ENCODE results near the gene PPP1R3F. TPM values are rescaled to one million over a fixed set of nuclear protein-coding genes. Genes with fewer than 3 reads are reported as not detected.
A peak's percentile ranks its signal among the peaks of the same experiment; 100 is the strongest.

Gene PPP1R3F
- total and polyA plus RNA-seq, 5 experiments from 2014 or later = 6.7 to 21.8 (median 9.7) TPM

DNA sequence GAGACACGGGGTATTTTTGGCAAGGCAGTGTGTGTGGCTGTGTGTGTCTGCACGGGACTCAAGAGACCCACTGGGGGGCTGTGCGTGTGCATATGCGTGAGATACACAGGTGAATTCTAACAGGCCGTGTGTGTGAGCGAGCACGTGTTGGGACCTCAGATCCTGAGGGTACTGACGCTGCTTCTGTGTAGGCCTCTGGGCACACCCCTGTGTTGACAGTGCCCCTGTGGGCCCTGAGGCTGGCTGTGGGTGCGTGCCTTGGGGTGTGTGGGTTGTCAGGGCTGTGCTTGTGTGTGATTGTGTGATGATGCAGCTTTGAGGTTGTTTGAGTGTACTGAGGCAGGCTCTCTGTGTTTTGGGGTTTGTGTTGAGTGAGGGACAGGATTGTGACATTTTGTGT is 19.0 kb upstream of the PPP1R3F start:
- no peaks in the 10 kb centered on the region for H3K27me3 Mint-ChIP-seq
- peaks cover 0 to 36% (median 0%) of the 10 kb centered on the region in 3 donors for H3K36me3 Mint-ChIP-seq
- ATAC-seq = no peak
- peak overlapping the region in 2 of 10 donors; percentile 15 to 36 for H3K4me3 Mint-ChIP-seq
- H3K27ac Mint-ChIP-seq = peak overlapping the region in 6 of 10 donors; percentile 9 to 89 (median 41)
- H3K4me1 Mint-ChIP-seq = peaks cover 7 to 16% (median 9%) of the 10 kb centered on the region in 4 donors
- no peaks in the 10 kb centered on the region for H3K9me3 Mint-ChIP-seq
- peak in 1 of 10 donors; percentile 19 for DNase-seq
- POLR2A ChIA-PET = no interaction called here

DNA sequence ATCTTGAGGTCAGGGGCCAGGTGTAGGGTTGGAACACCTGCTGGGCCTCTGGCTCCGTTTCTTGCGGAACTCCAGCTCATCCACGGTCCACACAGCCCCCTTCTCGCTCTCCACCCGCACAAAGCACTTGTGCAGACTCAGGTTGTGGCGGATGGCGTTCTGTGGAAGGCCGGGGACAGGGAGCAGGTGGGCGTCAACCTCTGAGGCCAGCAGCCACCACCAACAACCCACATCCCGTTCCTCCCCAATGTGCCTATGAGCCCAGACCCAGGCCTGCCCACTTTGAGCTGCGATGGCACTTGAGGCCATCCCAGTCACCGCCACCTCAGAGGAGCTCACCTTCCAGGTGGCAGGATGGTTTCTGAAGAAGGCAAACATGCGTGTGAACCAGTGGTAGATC is 18.3 kb upstream of the PPP1R3F start:
- ATAC-seq = no peak
- H3K9me3 Mint-ChIP-seq = no peaks in the 10 kb centered on the region
- no peak for DNase-seq
- H3K36me3 Mint-ChIP-seq = peaks cover 0 to 32% (median 0%) of the 10 kb centered on the region in 3 donors
- POLR2A ChIA-PET = no interaction called here
- no peaks in the 10 kb centered on the region for H3K27me3 Mint-ChIP-seq
- H3K4me3 Mint-ChIP-seq = no peak overlapping the region
- peak overlapping the region in 4 of 10 donors; percentile 33 to 79 (median 64) for H3K27ac Mint-ChIP-seq
- H3K4me1 Mint-ChIP-seq = peaks cover 5 to 19% (median 9%) of the 10 kb centered on the region in 4 donors

DNA sequence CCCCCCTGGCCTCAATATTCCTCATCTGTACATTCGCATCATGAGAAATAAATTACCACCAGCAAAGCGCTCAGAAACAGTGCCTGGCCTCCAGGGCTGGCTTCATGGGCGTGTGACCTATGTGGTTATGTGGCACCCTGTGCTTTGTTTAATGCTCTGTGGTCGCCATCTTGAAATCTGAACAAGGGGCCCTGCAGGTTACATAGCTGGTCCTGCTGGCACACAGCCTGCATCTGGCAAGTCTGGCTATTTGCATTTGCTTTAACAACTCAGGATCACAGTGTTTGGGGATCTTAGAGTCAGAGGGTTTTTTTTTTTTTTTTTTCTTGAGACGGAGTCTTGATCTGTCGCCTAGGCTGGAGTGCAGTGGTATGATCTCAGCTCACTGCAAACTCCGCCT is 15.0 kb upstream of the PPP1R3F start:
- Mint-ChIP-seq H3K27me3 (no peaks in the 10 kb centered on the region), H3K4me3 (no peak overlapping the region), H3K27ac (peak overlapping the region in 1 of 10 donors; percentile 4)

DNA sequence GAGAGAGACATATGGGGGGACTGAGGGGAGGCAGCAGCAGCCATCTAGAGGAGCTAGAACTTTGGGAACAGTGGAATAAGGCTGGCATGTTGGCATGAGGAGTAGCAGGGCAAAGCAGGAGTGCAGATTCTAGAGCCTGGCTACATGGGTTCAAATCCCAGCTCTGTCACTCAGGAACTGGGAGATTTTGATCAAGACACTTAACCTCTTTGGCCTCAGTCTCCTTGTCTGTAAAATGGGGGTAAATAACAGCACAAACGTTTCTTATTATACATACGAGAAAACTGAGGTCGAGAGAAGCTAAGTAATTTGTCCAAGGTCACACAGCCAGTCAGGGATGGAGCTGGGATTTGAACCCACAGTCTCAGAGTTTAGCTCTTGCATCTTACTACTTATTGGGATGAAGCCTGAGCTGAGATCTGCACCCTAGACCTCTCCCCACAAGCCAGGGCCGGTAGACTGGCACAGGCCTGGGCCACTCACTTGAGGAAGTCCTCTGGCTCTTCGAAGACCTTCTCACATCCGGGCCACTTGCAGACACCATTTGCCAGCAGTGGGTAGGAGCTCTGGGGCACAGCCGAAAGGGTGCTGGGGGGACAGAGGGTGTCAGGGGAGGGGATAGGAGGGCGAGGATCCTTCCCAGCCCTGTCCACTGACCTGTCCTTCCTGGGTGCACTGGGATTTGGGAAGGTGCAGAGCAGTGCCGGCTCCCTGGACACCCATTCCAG is 13.2 kb upstream of the PPP1R3F start:
- Mint-ChIP-seq H3K4me3 (peak overlapping the region in 3 of 10 donors; percentile 10 to 55 (median 39)), H3K27ac (peak overlapping the region in 4 of 10 donors; percentile 2 to 59 (median 52)), H3K9me3 (no peaks in the 10 kb centered on the region), H3K4me1 (peaks cover 15 to 32% (median 26%) of the 10 kb centered on the region in 4 donors), H3K27me3 (no peaks in the 10 kb centered on the region), H3K36me3 (peaks cover 0 to 3% (median 0%) of the 10 kb centered on the region in 3 donors)
- DNase-seq (no peak), ATAC-seq (no peak)
- POLR2A ChIA-PET = interaction anchor here (0.6 to 4.0 kb wide), 4 partner anchors 9 to 94 kb away, joined by 3 to 36 read pairs (median 4); partner anchors contain the start of genes CCDC22, MAGIX and PPP1R3F

More for the DNA sequence above, 15.0 kb upstream of the PPP1R3F start:
- ATAC-seq (no peak), DNase-seq (no peak)
- POLR2A ChIA-PET = interaction anchor here (1.3 kb wide), 1 partner anchor 19 kb away, joined by 5 read pairs; the partner anchor contains the start of gene CCDC22
- peaks cover 16 to 41% (median 29%) of the 10 kb centered on the region in 4 donors for H3K4me1 Mint-ChIP-seq
- no peaks in the 10 kb centered on the region for H3K9me3 Mint-ChIP-seq
- H3K36me3 Mint-ChIP-seq = peaks cover 0 to 13% (median 0%) of the 10 kb centered on the region in 3 donors

DNA sequence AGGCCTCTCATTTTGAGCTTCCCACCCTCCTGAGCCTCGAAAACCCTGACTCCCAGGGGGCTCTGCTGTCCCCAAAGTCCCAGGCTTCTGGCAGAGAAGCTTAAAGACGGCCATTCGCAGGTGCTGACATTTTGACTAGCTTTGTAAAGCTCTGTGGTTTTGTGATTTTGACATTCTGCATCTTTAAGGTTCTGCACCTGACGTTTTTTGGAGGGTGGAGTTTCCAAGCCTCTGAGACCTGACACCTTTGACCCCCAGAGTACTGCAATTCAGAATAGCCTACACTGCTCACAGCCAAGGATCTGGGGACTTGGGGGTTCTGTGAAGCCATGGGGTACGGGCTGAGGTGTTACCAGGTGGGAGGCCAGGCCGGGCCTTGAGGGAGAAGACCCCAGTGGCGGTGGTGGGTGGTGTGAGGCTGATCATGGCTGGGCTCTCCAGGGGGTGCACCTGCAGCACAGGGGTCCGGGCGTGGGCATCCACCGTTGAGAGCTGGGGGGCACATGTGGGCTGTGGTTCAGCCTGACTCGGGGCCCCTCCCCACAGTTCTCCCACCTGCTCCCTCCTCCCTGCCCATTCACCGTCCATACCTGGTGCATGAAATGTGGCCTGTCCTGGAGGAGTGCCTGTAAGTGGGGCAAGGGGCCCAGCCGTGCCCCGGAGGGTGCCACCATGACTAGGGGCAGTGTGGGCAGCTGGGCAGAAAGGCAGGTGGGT is 12.4 kb upstream of the PPP1R3F start:
- ATAC-seq (peak; percentile 36 to 45), DNase-seq (no peak)
- Mint-ChIP-seq H3K27me3 (no peaks in the 10 kb centered on the region), H3K9me3 (no peaks in the 10 kb centered on the region), H3K36me3 (peaks cover 0 to 3% (median 0%) of the 10 kb centered on the region in 3 donors), H3K27ac (peak overlapping the region in 7 of 10 donors; percentile 21 to 85 (median 53)), H3K4me1 (peaks cover 13 to 30% (median 26%) of the 10 kb centered on the region in 4 donors), H3K4me3 (peak overlapping the region in 5 of 10 donors; percentile 38 to 72 (median 56))
- POLR2A ChIA-PET = interaction anchor here (0.9 to 4.0 kb wide), 4 partner anchors 9 to 101 kb away, joined by 3 to 36 read pairs (median 4); partner anchors contain the start of genes CCDC22 and PPP1R3F

DNA sequence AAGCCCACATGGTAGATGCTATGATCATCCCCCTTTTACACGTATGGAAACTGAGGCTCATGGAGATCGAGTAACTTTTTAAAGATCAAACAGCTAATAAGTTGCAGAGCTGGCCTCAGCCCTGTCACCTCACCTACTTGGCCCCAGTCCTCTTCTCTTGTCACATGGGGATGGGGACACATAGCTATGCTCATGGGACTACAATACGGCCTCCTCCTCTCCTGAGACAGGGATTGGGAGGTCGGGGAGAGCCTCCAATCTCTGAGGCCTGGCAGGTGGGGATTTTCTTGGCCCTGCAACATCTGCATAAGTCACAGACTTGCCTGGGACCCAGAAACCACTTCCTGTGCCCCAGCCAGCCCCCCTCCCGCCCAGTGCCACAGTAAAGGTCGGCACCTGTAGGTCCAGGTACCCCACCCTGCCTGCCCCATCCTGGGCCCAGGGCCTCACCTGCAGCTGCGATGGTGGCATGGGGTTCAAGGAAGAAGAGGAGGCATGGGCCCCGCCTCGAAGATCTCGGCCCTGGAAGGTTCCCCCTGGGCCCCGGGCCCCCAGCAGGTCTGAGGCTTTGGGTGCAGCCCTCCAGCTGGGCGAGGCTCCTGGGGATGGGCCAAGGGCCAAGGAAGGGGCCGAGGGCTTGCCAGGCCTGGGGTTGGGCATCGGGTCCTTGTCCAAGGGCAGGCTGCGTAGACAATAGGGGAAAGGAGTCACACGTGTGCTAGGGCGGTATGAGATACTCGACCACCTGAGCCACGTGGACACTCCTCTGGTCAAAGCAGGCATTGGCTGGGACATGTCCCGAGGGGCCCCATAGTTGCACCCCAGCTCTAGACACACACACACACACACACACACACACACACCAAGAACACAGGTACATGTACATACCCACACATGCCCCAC is 11.5 kb upstream of the PPP1R3F start:
- peak overlapping the region in 8 of 10 donors; percentile 25 to 85 (median 61) for H3K27ac Mint-ChIP-seq
- H3K4me1 Mint-ChIP-seq = peaks cover 9 to 30% (median 26%) of the 10 kb centered on the region in 4 donors
- H3K27me3 Mint-ChIP-seq = no peaks in the 10 kb centered on the region
- no peaks in the 10 kb centered on the region for H3K36me3 Mint-ChIP-seq
- ATAC-seq (peak; percentile 70 to 76), DNase-seq (peak in 2 of 10 donors; percentile 4 to 27)
- POLR2A ChIA-PET = interaction anchor here (0.7 to 4.0 kb wide), 4 partner anchors 10 to 102 kb away, joined by 4 to 36 read pairs (median 5); partner anchors contain the start of gene PPP1R3F
- H3K9me3 Mint-ChIP-seq = no peaks in the 10 kb centered on the region
- H3K4me3 Mint-ChIP-seq = peak overlapping the region in 9 of 10 donors; percentile 12 to 73 (median 53)

DNA sequence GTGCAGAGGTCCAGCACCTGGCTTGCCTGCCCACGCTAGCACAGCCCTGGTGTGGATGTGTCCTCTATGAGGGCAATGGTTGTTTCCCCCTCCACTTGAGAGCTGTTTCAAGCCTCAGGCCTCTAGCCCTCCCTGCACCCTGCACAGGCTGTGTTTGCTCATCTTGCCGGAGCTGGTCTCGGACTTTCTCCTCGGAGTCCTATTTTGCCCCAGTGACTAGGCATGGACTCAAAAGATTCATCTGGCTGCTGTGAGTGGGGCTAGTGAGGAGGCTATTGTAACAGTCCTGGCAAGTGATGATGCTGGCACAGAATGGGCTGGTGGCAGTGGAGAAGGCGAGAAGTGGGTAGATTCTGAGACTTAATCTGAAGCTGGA is 10.9 kb upstream of the PPP1R3F start:
- Mint-ChIP-seq H3K36me3 (no peaks in the 10 kb centered on the region), H3K9me3 (no peaks in the 10 kb centered on the region), H3K27me3 (no peaks in the 10 kb centered on the region), H3K4me1 (peaks cover 9 to 30% (median 26%) of the 10 kb centered on the region in 4 donors), H3K27ac (peak overlapping the region in 8 of 10 donors; percentile 1 to 89 (median 66)), H3K4me3 (peak overlapping the region in 4 of 10 donors; percentile 2 to 51 (median 12))
- POLR2A ChIA-PET = interaction anchor here (0.7 to 4.0 kb wide), 4 partner anchors 11 to 24 kb away, joined by 3 to 36 read pairs (median 5); partner anchors contain the start of gene PPP1R3F
- DNase-seq (no peak), ATAC-seq (no peak)

DNA sequence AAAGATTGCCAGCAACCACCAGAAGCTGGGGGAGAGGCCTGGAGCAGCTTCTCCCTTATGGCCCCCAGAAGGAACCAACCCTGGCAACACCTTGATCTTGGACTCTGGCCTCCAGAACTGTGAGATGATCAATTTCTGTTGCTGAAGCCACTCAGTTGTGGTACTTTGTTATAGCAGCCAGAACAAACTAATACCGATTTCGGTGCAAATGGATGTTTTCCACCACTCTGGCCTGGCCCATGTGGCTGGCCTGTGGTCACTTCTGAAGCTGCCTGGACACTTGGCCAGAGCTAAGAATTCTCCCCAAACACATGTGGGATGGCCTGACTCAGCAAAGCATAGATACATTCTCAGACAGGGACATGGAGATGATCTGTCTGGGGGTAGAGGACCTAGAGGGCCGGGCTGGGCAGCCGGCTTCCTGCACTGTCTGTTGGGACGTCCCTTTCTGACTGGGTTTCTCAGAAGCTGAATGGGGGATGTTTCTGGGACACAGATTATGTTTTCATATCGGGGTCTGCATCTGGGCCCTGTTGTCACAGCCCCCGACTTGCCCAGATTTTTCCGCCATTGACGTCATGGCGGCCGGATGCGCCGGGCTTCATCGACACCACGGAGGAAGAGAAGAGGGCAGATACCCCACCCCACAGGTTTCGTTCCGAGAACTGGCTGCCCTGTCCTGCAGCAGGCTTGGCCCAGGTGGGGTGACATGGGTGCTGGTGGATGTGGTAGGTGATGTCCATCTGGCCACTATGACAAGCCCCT is 9.2 kb upstream of the PPP1R3F start:
- ATAC-seq = no peak
- H3K27me3 Mint-ChIP-seq = no peaks in the 10 kb centered on the region
- H3K27ac Mint-ChIP-seq = peak overlapping the region in 3 of 10 donors; percentile 28 to 75 (median 65)
- no peak for DNase-seq
- H3K9me3 Mint-ChIP-seq = no peaks in the 10 kb centered on the region
- H3K36me3 Mint-ChIP-seq = no peaks in the 10 kb centered on the region
- H3K4me1 Mint-ChIP-seq = peaks cover 9 to 33% (median 26%) of the 10 kb centered on the region in 4 donors
- POLR2A ChIA-PET = interaction anchor here (0.9 kb wide), 1 partner anchor 8 kb away, joined by 3 read pairs; no protein-coding TSS in a partner anchor
- peak overlapping the region in 1 of 10 donors; percentile 14 for H3K4me3 Mint-ChIP-seq

DNA sequence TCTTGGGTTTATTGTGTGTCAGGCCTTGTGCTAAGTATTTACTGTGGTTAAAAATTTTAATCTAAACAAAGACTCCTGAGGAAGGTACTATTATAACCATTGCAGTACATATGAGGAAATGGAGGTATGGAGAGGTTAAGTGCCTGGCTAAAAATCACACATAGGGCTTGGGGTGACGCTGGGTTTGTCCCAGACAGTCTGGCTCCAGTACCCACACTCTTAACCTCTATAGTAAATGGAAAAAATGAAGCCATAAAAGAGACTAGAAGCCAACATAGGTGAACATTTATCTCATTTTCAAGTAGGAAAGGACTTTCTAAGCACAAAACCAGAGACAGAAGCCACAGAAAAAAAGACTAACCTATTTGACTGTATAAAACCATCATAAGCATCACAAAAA is 7.0 kb upstream of the PPP1R3F start:
- no peak for DNase-seq
- no peak for ATAC-seq
- peak overlapping the region in 1 of 10 donors; percentile 24 for H3K27ac Mint-ChIP-seq
- H3K4me3 Mint-ChIP-seq = no peak overlapping the region
- no peaks in the 10 kb centered on the region for H3K36me3 Mint-ChIP-seq
- H3K9me3 Mint-ChIP-seq = no peaks in the 10 kb centered on the region
- H3K4me1 Mint-ChIP-seq = peaks cover 9 to 29% (median 20%) of the 10 kb centered on the region in 4 donors
- H3K27me3 Mint-ChIP-seq = no peaks in the 10 kb centered on the region
- POLR2A ChIA-PET = no interaction called here

DNA sequence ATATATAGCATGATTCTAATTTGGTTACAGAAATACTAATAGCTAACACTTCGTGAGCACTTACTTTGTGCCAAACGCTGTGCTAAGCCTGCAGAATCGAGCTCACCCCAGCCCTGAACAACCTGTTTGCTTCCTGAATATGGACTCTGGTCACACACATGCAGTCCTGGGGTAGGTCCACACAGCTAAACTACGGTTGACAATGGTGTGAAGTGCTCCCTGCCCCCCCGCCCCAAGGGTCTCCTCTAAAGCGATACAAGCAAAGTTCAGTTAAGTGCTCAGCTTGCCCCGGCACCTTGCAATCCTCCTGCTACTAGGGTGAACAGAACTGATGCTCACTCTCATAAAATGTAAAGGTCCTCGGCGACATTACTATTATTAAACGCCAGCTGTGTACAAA is 6.0 kb upstream of the PPP1R3F start:
- H3K4me1 Mint-ChIP-seq = peaks cover 9 to 30% (median 18%) of the 10 kb centered on the region in 4 donors
- POLR2A ChIA-PET = interaction anchor here (0.7 to 2.2 kb wide), 2 partner anchors 10 to 770 kb away, joined by 4 to 5 read pairs; no protein-coding TSS in a partner anchor
- H3K4me3 Mint-ChIP-seq = no peak overlapping the region
- H3K27me3 Mint-ChIP-seq = no peaks in the 10 kb centered on the region
- ATAC-seq = no peak
- DNase-seq = no peak
- H3K27ac Mint-ChIP-seq = no peak overlapping the region
- no peaks in the 10 kb centered on the region for H3K9me3 Mint-ChIP-seq
- no peaks in the 10 kb centered on the region for H3K36me3 Mint-ChIP-seq

DNA sequence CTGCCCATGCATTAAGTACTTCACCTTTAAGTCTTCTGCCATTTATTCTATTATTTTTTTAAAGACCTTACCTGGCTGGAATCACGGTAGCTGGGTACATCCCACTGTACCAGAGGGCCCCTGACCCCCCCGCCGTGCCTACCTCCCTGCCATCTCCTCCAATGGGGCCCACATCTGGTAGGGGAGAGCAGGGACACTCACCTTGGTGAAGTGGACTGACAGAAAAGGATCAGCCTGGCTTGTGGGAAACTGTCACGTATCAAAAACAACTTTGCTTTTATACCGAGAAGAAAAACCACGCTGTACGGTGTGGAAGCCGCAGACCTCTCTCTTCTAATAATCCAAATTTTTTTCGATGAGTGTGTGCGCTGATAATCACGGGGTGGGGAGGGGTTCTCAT is 5.1 kb upstream of the PPP1R3F start, which contains the start of gene FOXP3:
TSS of gene FOXP3 (minus strand) at position 251 of the 400 bp plus-strand sequence. CDS start 6,205 bp downstream, outside the sequence.
- DNase-seq = no peak
- Mint-ChIP-seq H3K27me3 (no peaks in the 10 kb centered on the region), H3K36me3 (no peaks in the 10 kb centered on the region), H3K4me1 (peaks cover 4 to 27% (median 16%) of the 10 kb centered on the region in 4 donors), H3K4me3 (no peak within 1 kb of the TSS), H3K27ac (no peak within 1 kb of the TSS), H3K9me3 (no peaks in the 10 kb centered on the region)
- ATAC-seq = no peak
- POLR2A ChIA-PET = interaction anchor here (2.2 kb wide), 1 partner anchor 9 kb away, joined by 5 read pairs; no protein-coding TSS in a partner anchor

Measured in naive thymus-derived CD8-positive, alpha-beta T cell (primary cell).